Measurements from ENCODE around the gene CRACR2A.

Gene CRACR2A

GRCh38 chr12:3723916-3724805 is 28.7 kb downstream of the CRACR2A start:
- Mint-ChIP-seq H3K36me3 (peaks cover 42% of the 10 kb centered on the region), H3K9me3 (peaks cover 2% of the 10 kb centered on the region), H3K27ac (no peak overlapping the region), H3K4me1 (peaks cover 15% of the 10 kb centered on the region), H3K27me3 (no peaks in the 10 kb centered on the region), H3K4me3 (no peak overlapping the region)
- DNase-seq (ENCODE audit: low spot score in 2 of 2) (no peak), ATAC-seq (ENCODE audit: low read depth) (no peak)

- Mint-ChIP-seq H3K27me3 (no peaks in the 10 kb centered on the region), H3K36me3 (peaks cover 36% of the 10 kb centered on the region), H3K27ac (no peak overlapping the region), H3K4me1 (peaks cover 15% of the 10 kb centered on the region), H3K9me3 (peaks cover 2% of the 10 kb centered on the region), H3K4me3 (no peak overlapping the region)
- no peak for ATAC-seq (ENCODE audit: low read depth)
- DNase-seq (ENCODE audit: low spot score in 2 of 2), result no peak
These were observed 30.5 kb downstream of the CRACR2A start for GRCh38 chr12:3722368-3722767.

- ATAC-seq (ENCODE audit: low read depth) (no peak), DNase-seq (ENCODE audit: low spot score in 2 of 2) (no peak)
- Mint-ChIP-seq H3K9me3 (peaks cover 2% of the 10 kb centered on the region), H3K27me3 (no peaks in the 10 kb centered on the region), H3K4me1 (peaks cover 15% of the 10 kb centered on the region), H3K4me3 (no peak overlapping the region), H3K27ac (no peak overlapping the region), H3K36me3 (peaks cover 33% of the 10 kb centered on the region)
These were observed 32.1 kb downstream of the CRACR2A start for GRCh38 chr12:3720772-3721171.

- ATAC-seq (ENCODE audit: low read depth), result peak; percentile 99
- DNase-seq (ENCODE audit: low spot score in 2 of 2), result peak; percentile 15
- H3K27me3 Mint-ChIP-seq, result no peaks in the 10 kb centered on the region
- peaks cover 27% of the 10 kb centered on the region for H3K36me3 Mint-ChIP-seq
- peaks cover 21% of the 10 kb centered on the region for H3K4me1 Mint-ChIP-seq
- H3K4me3 Mint-ChIP-seq, result peak overlapping the region; percentile 9
- peak overlapping the region; percentile 39 for H3K27ac Mint-ChIP-seq
- peaks cover 2% of the 10 kb centered on the region for H3K9me3 Mint-ChIP-seq
These were observed 34.8 kb downstream of the CRACR2A start for GRCh38 chr12:3718100-3718499.

GRCh38 chr12:3717283-3717898 is 35.5 kb downstream of the CRACR2A start:
- Mint-ChIP-seq H3K27me3 (no peaks in the 10 kb centered on the region), H3K9me3 (no peaks in the 10 kb centered on the region), H3K36me3 (peaks cover 26% of the 10 kb centered on the region), H3K27ac (no peak overlapping the region), H3K4me1 (peaks cover 21% of the 10 kb centered on the region), H3K4me3 (no peak overlapping the region)
- no peak for DNase-seq (ENCODE audit: low spot score in 2 of 2)
- ATAC-seq (ENCODE audit: low read depth), result no peak

GRCh38 chr12:3715999-3716398 is 36.9 kb downstream of the CRACR2A start:
- Mint-ChIP-seq H3K27me3 (no peaks in the 10 kb centered on the region), H3K4me3 (no peak overlapping the region), H3K4me1 (peaks cover 24% of the 10 kb centered on the region), H3K9me3 (no peaks in the 10 kb centered on the region), H3K27ac (no peak overlapping the region), H3K36me3 (peaks cover 29% of the 10 kb centered on the region)
- no peak for DNase-seq (ENCODE audit: low spot score in 2 of 2)
- ATAC-seq (ENCODE audit: low read depth), result no peak

- peaks cover 18% of the 10 kb centered on the region for H3K4me1 Mint-ChIP-seq
- no peak overlapping the region for H3K4me3 Mint-ChIP-seq
- H3K9me3 Mint-ChIP-seq, result no peaks in the 10 kb centered on the region
- ATAC-seq (ENCODE audit: low read depth) (no peak), DNase-seq (ENCODE audit: low spot score in 2 of 2) (no peak)
- no peaks in the 10 kb centered on the region for H3K27me3 Mint-ChIP-seq
- H3K36me3 Mint-ChIP-seq, result peaks cover 29% of the 10 kb centered on the region
- H3K27ac Mint-ChIP-seq, result peak overlapping the region; percentile 53
These were observed 39.0 kb downstream of the CRACR2A start for GRCh38 chr12:3713947-3714346.

- Mint-ChIP-seq H3K27me3 (no peaks in the 10 kb centered on the region), H3K36me3 (peaks cover 33% of the 10 kb centered on the region), H3K27ac (peak overlapping the region; percentile 53), H3K4me3 (no peak overlapping the region), H3K4me1 (peaks cover 16% of the 10 kb centered on the region), H3K9me3 (no peaks in the 10 kb centered on the region)
- ATAC-seq (ENCODE audit: low read depth) (no peak), DNase-seq (ENCODE audit: low spot score in 2 of 2) (no peak)
These were observed 39.4 kb downstream of the CRACR2A start for GRCh38 chr12:3713483-3713882.

GRCh38 chr12:3712209-3712992 is 40.5 kb downstream of the CRACR2A start:
- peaks cover 12% of the 10 kb centered on the region for H3K4me1 Mint-ChIP-seq
- H3K9me3 Mint-ChIP-seq, result no peaks in the 10 kb centered on the region
- no peak for DNase-seq (ENCODE audit: low spot score in 2 of 2)
- ATAC-seq (ENCODE audit: low read depth), result no peak
- no peak overlapping the region for H3K4me3 Mint-ChIP-seq
- H3K36me3 Mint-ChIP-seq, result peaks cover 31% of the 10 kb centered on the region
- no peak overlapping the region for H3K27ac Mint-ChIP-seq
- H3K27me3 Mint-ChIP-seq, result no peaks in the 10 kb centered on the region

GRCh38 chr12:3705354-3705675 is 47.6 kb downstream of the CRACR2A start:
- DNase-seq (ENCODE audit: low spot score in 2 of 2) (no peak), ATAC-seq (ENCODE audit: low read depth) (no peak)
- peaks cover 25% of the 10 kb centered on the region for H3K36me3 Mint-ChIP-seq
- H3K4me3 Mint-ChIP-seq, result no peak overlapping the region
- peaks cover 3% of the 10 kb centered on the region for H3K4me1 Mint-ChIP-seq
- no peak overlapping the region for H3K27ac Mint-ChIP-seq
- H3K27me3 Mint-ChIP-seq, result no peaks in the 10 kb centered on the region
- H3K9me3 Mint-ChIP-seq, result no peaks in the 10 kb centered on the region

GRCh38 chr12:3704512-3705353 is 48.2 kb downstream of the CRACR2A start:
- no peak for DNase-seq (ENCODE audit: low spot score in 2 of 2)
- no peak for ATAC-seq (ENCODE audit: low read depth)
- peaks cover 3% of the 10 kb centered on the region for H3K4me1 Mint-ChIP-seq
- H3K36me3 Mint-ChIP-seq, result peaks cover 23% of the 10 kb centered on the region
- H3K27ac Mint-ChIP-seq, result no peak overlapping the region
- H3K4me3 Mint-ChIP-seq, result no peak overlapping the region
- H3K27me3 Mint-ChIP-seq, result no peaks in the 10 kb centered on the region
- no peaks in the 10 kb centered on the region for H3K9me3 Mint-ChIP-seq

GRCh38 chr12:3700861-3701260 is 52.0 kb downstream of the CRACR2A start:
- no peak for DNase-seq (ENCODE audit: low spot score in 2 of 2)
- ATAC-seq (ENCODE audit: low read depth), result no peak
- no peak overlapping the region for H3K4me3 Mint-ChIP-seq
- H3K27ac Mint-ChIP-seq, result no peak overlapping the region
- no peaks in the 10 kb centered on the region for H3K4me1 Mint-ChIP-seq
- H3K36me3 Mint-ChIP-seq, result peaks cover 27% of the 10 kb centered on the region
- H3K27me3 Mint-ChIP-seq, result no peaks in the 10 kb centered on the region
- no peaks in the 10 kb centered on the region for H3K9me3 Mint-ChIP-seq

- no peak for ATAC-seq (ENCODE audit: low read depth)
- Mint-ChIP-seq H3K9me3 (no peaks in the 10 kb centered on the region), H3K27ac (no peak overlapping the region), H3K4me1 (no peaks in the 10 kb centered on the region), H3K36me3 (peaks cover 26% of the 10 kb centered on the region), H3K27me3 (no peaks in the 10 kb centered on the region), H3K4me3 (no peak overlapping the region)
- DNase-seq (ENCODE audit: low spot score in 2 of 2), result no peak
These were observed 54.5 kb downstream of the CRACR2A start for GRCh38 chr12:3698218-3698974.

All from memory B cell (primary cell).